SK-N-SH treated with all-trans-retinoic acid at 6 μM for 48 hours (cell line): ENCODE measurements around the gene TEAD4.

Source experiments
- ATAC-seq: fragments of 200-7000 bp; cut with Tn5 transposase; 3 replicates; pipeline ENCODE4 v1.9.1; 2020; ENCODE audit warnings: mild to moderate bottlenecking, moderate library complexity
- ARNTL ChIP-seq: fragments of 450-650 bp; formaldehyde crosslinking; IDR thresholded peaks from 2 replicates; pipeline ENCODE4 v1.5.0; 2020; ENCODE audit warnings: low read depth, mild to moderate bottlenecking, moderate library complexity, borderline replicate concordance
- BACH2 ChIP-seq: fragments of 250-450 bp; sonication (Bioruptor Pico); IDR thresholded peaks from 2 replicates; pipeline ENCODE4 v1.9.0; 2021; ENCODE audit warnings: mild to moderate bottlenecking, borderline replicate concordance
- CSRNP3 ChIP-seq: fragments of 250-450 bp; sonication (Bioruptor Pico); IDR thresholded peaks from 2 replicates; pipeline ENCODE4 v1.5.1; 2021; ENCODE audit warnings: mild to moderate bottlenecking, moderate library complexity
- ESRRG ChIP-seq: fragments of 250-450 bp; sonication (Bioruptor Pico); IDR thresholded peaks from 2 replicates; pipeline ENCODE4 v1.6.1; 2021; ENCODE audit warnings: mild to moderate bottlenecking
- GLIS3 ChIP-seq: fragments of 250-450 bp; sonication (Bioruptor Pico); IDR thresholded peaks from 2 replicates; pipeline ENCODE4 v1.5.0; 2020; ENCODE audit warnings: mild to moderate bottlenecking, moderate library complexity
- ISL1 ChIP-seq: fragments of 250-450 bp; sonication (Bioruptor Pico); IDR thresholded peaks from 2 replicates; pipeline ENCODE4 v2.1.2; 2022; ENCODE audit warnings: mild to moderate bottlenecking, moderate library complexity
- OSR1 ChIP-seq: fragments of 250-450 bp; sonication (Bioruptor Pico); IDR thresholded peaks from 2 replicates; pipeline ENCODE4 v1.8.0; 2022; ENCODE audit warnings: moderate library complexity, mild to moderate bottlenecking, inconsistent platforms
- POU6F1 ChIP-seq: fragments of 250-450 bp; sonication (Bioruptor Pico); IDR thresholded peaks from 2 replicates; pipeline ENCODE4 v1.8.0; 2021; ENCODE audit warnings: low read depth, mild to moderate bottlenecking, moderate library complexity, borderline replicate concordance
- PPARA ChIP-seq: fragments of 250-450 bp; sonication (Bioruptor Pico); IDR thresholded peaks from 2 replicates; pipeline ENCODE4 v1.5.0; 2020; ENCODE audit warnings: mild to moderate bottlenecking, borderline replicate concordance
- RARB ChIP-seq: fragments of 250-450 bp; sonication (Bioruptor Pico); IDR thresholded peaks from 2 replicates; pipeline ENCODE4 v1.8.0; 2021; ENCODE audit warnings: mild to moderate bottlenecking, moderate library complexity
- SNAI2 ChIP-seq: fragments of 250-450 bp; sonication (Bioruptor Pico); IDR thresholded peaks from 2 replicates; pipeline ENCODE4 v1.5.0; 2020; ENCODE audit warnings: mild to moderate bottlenecking, moderate library complexity
- TCF4 ChIP-seq: fragments of 250-450 bp; sonication (Bioruptor Pico); IDR thresholded peaks from 2 replicates; pipeline ENCODE4 v1.8.0; 2021; ENCODE audit warnings: mild to moderate bottlenecking, moderate library complexity, borderline replicate concordance
- TOX ChIP-seq: fragments of 250-450 bp; sonication (Bioruptor Pico); IDR thresholded peaks from 2 replicates; pipeline ENCODE4 v1.8.0; 2021; ENCODE audit warnings: mild to moderate bottlenecking, moderate library complexity, borderline replicate concordance
- ZC3H10 ChIP-seq: fragments of 250-450 bp; sonication (Bioruptor Pico); IDR thresholded peaks from 2 replicates; pipeline ENCODE4 v1.5.1; 2021; ENCODE audit warnings: mild to moderate bottlenecking, moderate library complexity
- ZFP3 ChIP-seq: fragments of 250-450 bp; sonication (Bioruptor Pico); IDR thresholded peaks from 2 replicates; pipeline ENCODE4 v1.5.0; 2020; ENCODE audit warnings: mild to moderate bottlenecking, moderate library complexity
- ZNF565 ChIP-seq: fragments of 450-650 bp; formaldehyde crosslinking; conservative IDR thresholded peaks from 2 replicates; pipeline ENCODE4 v1.5.0; 2020; ENCODE audit warnings: low read depth, mild to moderate bottlenecking, moderate library complexity
- ZNF8 ChIP-seq: fragments of 450-650 bp; formaldehyde crosslinking; IDR thresholded peaks from 2 replicates; pipeline ENCODE4 v1.5.0; 2020; ENCODE audit warnings: mild to moderate bottlenecking, moderate library complexity
- TF ChIP-seq, protein P1 (sequence below): fragments of 250-450 bp; sonication (Bioruptor Pico); IDR thresholded peaks from 2 replicates; pipeline ENCODE4 v1.5.1; 2020; ENCODE audit warnings: low read depth, mild to moderate bottlenecking, moderate library complexity
- TF ChIP-seq, protein P2 (sequence below): fragments of 250-450 bp; sonication (Bioruptor Pico); IDR thresholded peaks from 2 replicates; pipeline ENCODE4 v1.5.0; 2020; ENCODE audit warnings: mild to moderate bottlenecking, moderate library complexity
- TF ChIP-seq, protein P3 (sequence below): fragments of 250-450 bp; sonication (Bioruptor Pico); IDR thresholded peaks from 2 replicates; pipeline ENCODE4 v1.8.0; 2020; ENCODE audit warnings: mild to moderate bottlenecking, moderate library complexity, borderline replicate concordance

Gene TEAD4

DNA sequence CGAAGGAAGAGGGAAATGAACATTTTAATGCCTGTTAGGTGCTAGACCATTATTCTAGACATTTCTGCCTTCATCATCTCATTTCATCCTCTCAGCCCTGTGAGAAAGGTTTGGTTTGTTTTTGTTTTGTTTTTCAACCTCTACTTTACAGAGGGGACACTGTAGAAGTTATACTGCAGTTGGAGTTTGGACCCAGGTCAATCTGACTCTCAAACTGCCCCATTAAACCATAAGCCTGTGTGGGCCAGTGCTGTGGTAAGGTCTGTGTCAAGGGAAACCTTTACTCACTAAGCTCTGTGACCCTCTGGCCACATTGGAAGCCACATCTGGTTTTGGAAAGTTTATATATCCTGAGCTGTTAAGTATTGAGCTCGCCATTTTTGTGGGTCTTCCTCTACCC is 8.5 kb downstream of the TEAD4 start:
- ATAC-seq, result no peak
- TF ChIP-seq, protein P1, sequence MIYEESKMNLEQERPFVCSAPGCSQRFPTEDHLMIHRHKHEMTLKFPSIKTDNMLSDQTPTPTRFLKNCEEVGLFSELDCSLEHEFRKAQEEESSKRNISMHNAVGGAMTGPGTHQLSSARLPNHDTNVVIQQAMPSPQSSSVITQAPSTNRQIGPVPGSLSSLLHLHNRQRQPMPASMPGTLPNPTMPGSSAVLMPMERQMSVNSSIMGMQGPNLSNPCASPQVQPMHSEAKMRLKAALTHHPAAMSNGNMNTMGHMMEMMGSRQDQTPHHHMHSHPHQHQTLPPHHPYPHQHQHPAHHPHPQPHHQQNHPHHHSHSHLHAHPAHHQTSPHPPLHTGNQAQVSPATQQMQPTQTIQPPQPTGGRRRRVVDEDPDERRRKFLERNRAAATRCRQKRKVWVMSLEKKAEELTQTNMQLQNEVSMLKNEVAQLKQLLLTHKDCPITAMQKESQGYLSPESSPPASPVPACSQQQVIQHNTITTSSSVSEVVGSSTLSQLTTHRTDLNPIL (CRISPR knock-in tag), result no peak
- TF ChIP-seq SNAI2 (CRISPR knock-in tag) (no peak), TOX (CRISPR knock-in tag) (no peak), PPARA (CRISPR knock-in tag) (no peak), ZC3H10 (CRISPR knock-in tag) (no peak)
- TF ChIP-seq, protein P2, sequence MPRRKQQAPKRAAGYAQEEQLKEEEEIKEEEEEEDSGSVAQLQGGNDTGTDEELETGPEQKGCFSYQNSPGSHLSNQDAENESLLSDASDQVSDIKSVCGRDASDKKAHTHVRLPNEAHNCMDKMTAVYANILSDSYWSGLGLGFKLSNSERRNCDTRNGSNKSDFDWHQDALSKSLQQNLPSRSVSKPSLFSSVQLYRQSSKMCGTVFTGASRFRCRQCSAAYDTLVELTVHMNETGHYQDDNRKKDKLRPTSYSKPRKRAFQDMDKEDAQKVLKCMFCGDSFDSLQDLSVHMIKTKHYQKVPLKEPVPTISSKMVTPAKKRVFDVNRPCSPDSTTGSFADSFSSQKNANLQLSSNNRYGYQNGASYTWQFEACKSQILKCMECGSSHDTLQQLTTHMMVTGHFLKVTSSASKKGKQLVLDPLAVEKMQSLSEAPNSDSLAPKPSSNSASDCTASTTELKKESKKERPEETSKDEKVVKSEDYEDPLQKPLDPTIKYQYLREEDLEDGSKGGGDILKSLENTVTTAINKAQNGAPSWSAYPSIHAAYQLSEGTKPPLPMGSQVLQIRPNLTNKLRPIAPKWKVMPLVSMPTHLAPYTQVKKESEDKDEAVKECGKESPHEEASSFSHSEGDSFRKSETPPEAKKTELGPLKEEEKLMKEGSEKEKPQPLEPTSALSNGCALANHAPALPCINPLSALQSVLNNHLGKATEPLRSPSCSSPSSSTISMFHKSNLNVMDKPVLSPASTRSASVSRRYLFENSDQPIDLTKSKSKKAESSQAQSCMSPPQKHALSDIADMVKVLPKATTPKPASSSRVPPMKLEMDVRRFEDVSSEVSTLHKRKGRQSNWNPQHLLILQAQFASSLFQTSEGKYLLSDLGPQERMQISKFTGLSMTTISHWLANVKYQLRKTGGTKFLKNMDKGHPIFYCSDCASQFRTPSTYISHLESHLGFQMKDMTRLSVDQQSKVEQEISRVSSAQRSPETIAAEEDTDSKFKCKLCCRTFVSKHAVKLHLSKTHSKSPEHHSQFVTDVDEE, result no peak

DNA sequence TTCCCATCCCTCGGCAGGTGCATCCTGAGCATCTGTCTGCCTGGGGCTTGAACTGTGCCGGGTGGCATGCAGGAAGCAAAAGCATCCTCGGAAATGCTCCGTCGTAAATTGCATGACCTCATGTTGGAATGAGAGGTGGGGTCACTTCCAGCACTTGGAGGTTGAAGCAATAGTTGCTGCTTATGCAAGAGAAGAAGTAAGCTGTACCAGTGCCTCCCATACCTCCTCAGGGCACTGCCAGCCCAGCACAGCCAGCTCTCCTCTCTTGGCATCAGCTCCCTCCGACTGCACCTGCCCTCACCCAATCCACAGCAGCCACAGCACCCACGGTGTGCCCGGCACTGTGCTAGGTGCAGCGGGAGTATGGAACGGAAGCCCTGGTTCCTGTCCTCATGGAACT is 11.5 kb downstream of the TEAD4 start:
- ATAC-seq, result no peak
- TF ChIP-seq GLIS3 (CRISPR knock-in tag), result no peak
- no peak for TF ChIP-seq ZNF8 (CRISPR knock-in tag)
- TF ChIP-seq OSR1 (CRISPR knock-in tag), result no peak
- TF ChIP-seq, protein P1 (CRISPR knock-in tag), result no peak
- no peak for TF ChIP-seq PPARA (CRISPR knock-in tag)
- TF ChIP-seq ESRRG, result no peak
- TF ChIP-seq SNAI2 (CRISPR knock-in tag), result no peak
- no peak for TF ChIP-seq BACH2 (CRISPR knock-in tag)
- no peak for TF ChIP-seq ZNF565 (CRISPR knock-in tag)
- TF ChIP-seq ARNTL (CRISPR knock-in tag), result no peak
- TF ChIP-seq ZFP3 (CRISPR knock-in tag), result no peak
- TF ChIP-seq CSRNP3 (CRISPR knock-in tag), result no peak
- no peak for TF ChIP-seq ISL1 (CRISPR knock-in tag)
- TF ChIP-seq, protein P3, sequence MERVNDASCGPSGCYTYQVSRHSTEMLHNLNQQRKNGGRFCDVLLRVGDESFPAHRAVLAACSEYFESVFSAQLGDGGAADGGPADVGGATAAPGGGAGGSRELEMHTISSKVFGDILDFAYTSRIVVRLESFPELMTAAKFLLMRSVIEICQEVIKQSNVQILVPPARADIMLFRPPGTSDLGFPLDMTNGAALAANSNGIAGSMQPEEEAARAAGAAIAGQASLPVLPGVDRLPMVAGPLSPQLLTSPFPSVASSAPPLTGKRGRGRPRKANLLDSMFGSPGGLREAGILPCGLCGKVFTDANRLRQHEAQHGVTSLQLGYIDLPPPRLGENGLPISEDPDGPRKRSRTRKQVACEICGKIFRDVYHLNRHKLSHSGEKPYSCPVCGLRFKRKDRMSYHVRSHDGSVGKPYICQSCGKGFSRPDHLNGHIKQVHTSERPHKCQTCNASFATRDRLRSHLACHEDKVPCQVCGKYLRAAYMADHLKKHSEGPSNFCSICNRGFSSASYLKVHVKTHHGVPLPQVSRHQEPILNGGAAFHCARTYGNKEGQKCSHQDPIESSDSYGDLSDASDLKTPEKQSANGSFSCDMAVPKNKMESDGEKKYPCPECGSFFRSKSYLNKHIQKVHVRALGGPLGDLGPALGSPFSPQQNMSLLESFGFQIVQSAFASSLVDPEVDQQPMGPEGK (CRISPR knock-in tag), result no peak
- TF ChIP-seq, protein P2, result no peak
- no peak for TF ChIP-seq TCF4 (CRISPR knock-in tag)
- no peak for TF ChIP-seq POU6F1 (CRISPR knock-in tag)
- no peak for TF ChIP-seq RARB (CRISPR knock-in tag)
